ENCODE results near the gene TBL3.

GRCh38 chr16:1972490-1972877 is 631 bp downstream of the TBL3 start:
- no peak for TF ChIP-seq POLR2A (IDR thresholded peaks at IDR 0.05; ENCODE audit: low read length)
- TF ChIP-seq CTCF (IDR thresholded peaks at IDR 0.05): no peak
- TF ChIP-seq HDAC2 (IDR thresholded peaks at IDR 0.05): no peak
- no peak for TF ChIP-seq USF2 (IDR thresholded peaks at IDR 0.05)
- no peak for TF ChIP-seq HOXA7 (CRISPR knock-in tag; IDR thresholded peaks at IDR 0.05)
- TF ChIP-seq CHD2 (IDR thresholded peaks at IDR 0.05; ENCODE audit: low read length, partially characterized antibody): no peak
- no peak for TF ChIP-seq RFX5 (IDR thresholded peaks at IDR 0.05)
- no peak for TF ChIP-seq EP300 (IDR thresholded peaks at IDR 0.05)
- TF ChIP-seq TP53 (CRISPR knock-in tag; IDR thresholded peaks at IDR 0.05): no peak
- no peak for TF ChIP-seq KDM1A (IDR thresholded peaks at IDR 0.05; ENCODE audit: low read depth)
- TF ChIP-seq RAD21 (conservative IDR thresholded peaks at IDR 0.05 in 1 of 2, IDR thresholded peaks at IDR 0.05 in 1 of 2): no peak
- no peak for TF ChIP-seq CEBPB (IDR thresholded peaks at IDR 0.05)
- no peak for TF ChIP-seq ZFP36 (IDR thresholded peaks at IDR 0.05; ENCODE audit: borderline replicate concordance, partially characterized antibody)
- no peak for TF ChIP-seq PBX3 (IDR thresholded peaks at IDR 0.05)
